ENCODE measurements around the gene CCDC93.

DNA sequence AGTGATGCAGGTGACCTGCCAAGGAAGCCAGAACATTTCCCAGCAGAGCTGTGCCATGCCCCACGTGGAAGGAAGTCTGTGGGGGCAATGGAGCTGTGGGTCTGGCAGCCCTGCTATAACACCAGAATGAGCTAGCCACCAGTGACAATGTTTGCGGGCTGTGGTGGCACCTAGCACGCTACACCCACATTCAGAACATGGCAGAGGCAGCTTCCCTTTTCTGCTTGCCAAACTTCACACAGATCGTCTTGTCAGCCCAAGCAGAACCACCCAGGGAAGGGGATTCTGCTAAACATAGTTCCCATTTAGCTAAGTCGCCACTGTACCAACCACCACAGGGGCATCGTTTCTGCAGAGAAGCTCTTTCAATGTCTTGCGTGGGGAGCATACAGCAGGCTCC lies 27.0 kb upstream of the CCDC93 start:
- no peak for TF ChIP-seq FOXK2 (IDR thresholded peaks at IDR 0.05)
- TF ChIP-seq SP1 (IDR thresholded peaks at IDR 0.05) = no peak
- TF ChIP-seq SUZ12 (IDR thresholded peaks at IDR 0.05) = no peak
- TF ChIP-seq BHLHE40 (IDR thresholded peaks at IDR 0.05; ENCODE audit: borderline replicate concordance) = no peak
- no peak for TF ChIP-seq HDGF (IDR thresholded peaks at IDR 0.05; ENCODE audit: borderline replicate concordance)
- no peak for TF ChIP-seq L3MBTL2 (conservative IDR thresholded peaks at IDR 0.05)
- no peak for TF ChIP-seq ELF4 (IDR thresholded peaks at IDR 0.05)
- TF ChIP-seq ZNF384 (IDR thresholded peaks at IDR 0.05) = no peak

All from HEK293T (cell line).